HL-60/S4 (cell line): ENCODE measurements around the gene CPE.

Experiments used
- in situ Hi-C: fragments of 300-500 bp; cut with MboI; formaldehyde crosslinking; loops from 2 replicates; pipeline ENCODE4 v1.14.3; 2022; ENCODE audit warnings: low sequenced_read_pairs

CPE gene

DNA sequence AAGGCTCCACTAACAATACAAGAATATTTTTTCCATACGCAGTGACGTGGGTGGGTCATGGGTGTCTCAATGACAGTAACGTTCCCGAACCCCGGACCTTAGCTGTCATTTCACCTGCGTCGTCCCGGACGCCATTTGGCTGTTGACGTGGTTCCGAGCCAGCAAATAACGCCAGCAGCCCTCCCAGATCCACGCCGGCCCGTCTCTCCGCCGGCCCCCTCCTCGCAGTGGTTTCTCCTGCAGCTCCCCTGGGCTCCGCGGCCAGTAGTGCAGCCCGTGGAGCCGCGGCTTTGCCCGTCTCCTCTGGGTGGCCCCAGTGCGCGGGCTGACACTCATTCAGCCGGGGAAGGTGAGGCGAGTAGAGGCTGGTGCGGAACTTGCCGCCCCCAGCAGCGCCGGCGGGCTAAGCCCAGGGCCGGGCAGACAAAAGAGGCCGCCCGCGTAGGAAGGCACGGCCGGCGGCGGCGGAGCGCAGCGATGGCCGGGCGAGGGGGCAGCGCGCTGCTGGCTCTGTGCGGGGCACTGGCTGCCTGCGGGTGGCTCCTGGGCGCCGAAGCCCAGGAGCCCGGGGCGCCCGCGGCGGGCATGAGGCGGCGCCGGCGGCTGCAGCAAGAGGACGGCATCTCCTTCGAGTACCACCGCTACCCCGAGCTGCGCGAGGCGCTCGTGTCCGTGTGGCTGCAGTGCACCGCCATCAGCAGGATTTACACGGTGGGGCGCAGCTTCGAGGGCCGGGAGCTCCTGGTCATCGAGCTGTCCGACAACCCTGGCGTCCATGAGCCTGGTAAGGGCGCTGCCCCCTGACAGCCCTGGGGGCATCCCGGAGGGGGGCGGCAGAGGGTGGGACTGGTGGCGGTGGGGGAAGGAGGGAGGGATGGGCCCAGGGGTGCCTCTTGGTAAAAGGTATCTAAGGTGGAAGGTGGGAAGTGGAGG, at the start of gene CPE:
Gene CPE, plus strand, starts transcription at position 264 of the 933 bp plus-strand sequence. Its CDS starts 214 bp downstream, at position 478.
- in situ Hi-C loops = no loop called here

DNA sequence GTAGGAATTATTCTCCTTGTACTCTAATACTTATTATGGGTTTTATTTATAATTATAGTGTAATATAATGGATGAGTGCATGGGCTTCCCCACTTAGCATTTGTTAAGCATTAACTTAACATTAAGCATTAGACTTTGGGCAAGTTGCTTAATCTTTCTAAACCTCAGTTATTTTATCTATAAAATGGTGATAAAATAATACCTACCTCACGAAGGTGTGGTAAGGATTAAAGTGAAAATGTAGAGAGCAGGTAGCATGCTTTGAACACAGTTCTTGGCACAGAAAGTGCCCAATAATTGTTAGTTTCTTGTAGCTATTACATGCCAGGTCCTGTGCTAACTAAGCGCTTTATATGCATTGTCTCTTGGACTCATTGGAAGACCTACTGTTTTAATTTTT, 48.7 kb upstream of the CPE start:
- in situ Hi-C loops = no loop called here

DNA sequence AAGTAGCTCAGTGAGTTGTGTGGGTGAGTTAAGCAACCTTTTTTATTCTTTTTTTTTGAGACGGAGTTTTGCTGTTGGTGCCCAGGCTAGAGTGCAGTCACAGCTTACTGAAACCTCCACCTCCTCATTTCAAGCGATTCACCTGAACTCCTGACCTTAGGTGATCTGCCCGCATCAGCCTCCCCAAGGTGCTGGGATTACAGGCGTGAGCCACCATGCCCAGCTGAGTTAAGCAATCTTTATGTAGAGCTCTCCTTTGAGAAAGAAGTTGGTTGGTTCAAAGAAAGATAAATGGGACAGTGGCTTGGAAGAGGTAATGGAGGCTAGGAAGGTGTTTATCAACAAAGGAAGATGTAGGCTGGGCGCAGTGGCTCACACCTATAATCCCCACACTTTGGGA, 48.1 kb upstream of the CPE start:
- in situ Hi-C loops = no loop called here

DNA sequence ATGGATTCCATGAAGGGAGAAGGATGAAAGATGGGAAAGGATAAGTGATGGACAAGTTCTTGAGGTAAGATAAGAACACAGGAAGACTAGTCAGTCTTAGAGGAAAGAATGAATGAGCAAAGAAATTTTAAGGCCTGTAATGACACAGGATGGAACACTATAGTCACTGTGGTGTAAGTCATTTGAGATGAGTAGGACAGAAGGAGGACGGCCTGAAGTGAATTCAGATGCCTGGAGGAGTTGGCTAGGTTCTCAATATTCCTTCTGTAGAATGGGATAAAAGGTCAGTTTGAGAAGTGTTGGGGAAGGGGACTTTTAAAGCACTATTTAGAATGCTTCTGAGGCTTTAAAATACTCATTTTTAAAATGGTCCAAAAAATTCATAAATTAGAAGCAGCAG, 47.4 kb upstream of the CPE start:
- in situ Hi-C loops = no loop called here

DNA sequence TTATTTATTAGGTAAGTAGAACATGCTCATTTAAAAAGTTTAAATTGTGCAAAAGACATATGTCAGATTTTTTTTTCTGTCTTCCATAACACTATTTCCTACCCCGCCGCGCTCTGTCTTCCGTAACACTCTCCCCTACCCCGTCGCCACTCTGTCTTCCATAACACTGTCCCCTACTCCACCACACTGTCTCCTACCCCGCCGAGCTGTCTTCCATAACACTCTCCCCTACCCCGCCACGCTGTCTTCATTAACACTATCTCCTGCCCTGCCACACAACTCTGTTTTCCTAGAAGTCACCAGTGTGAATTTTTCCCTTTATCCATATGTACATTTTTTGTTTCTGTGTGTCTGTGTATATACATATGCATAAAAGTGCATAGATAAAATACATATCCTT, 47.0 kb upstream of the CPE start:
- in situ Hi-C loops = no loop called here

DNA sequence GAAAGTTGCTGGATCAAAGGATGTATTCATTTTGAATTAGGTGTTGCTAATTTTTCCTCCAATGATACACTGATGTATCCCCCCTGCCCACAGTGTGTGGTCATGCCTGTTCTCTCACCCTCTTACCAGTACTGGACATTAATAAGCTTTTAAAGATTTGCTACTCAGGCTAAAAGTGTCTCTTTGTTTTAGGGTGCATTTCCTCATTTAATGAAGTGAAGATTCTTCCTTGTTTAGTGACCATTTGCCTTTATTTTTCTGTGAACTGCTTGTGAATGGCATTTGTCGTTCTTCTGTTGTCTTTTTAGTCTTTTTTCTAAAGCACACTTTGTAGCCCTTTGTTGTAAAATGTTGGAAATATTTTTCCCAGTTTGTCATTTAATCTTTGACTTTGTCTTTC, 46.3 kb upstream of the CPE start:
- in situ Hi-C loops = no loop called here

DNA sequence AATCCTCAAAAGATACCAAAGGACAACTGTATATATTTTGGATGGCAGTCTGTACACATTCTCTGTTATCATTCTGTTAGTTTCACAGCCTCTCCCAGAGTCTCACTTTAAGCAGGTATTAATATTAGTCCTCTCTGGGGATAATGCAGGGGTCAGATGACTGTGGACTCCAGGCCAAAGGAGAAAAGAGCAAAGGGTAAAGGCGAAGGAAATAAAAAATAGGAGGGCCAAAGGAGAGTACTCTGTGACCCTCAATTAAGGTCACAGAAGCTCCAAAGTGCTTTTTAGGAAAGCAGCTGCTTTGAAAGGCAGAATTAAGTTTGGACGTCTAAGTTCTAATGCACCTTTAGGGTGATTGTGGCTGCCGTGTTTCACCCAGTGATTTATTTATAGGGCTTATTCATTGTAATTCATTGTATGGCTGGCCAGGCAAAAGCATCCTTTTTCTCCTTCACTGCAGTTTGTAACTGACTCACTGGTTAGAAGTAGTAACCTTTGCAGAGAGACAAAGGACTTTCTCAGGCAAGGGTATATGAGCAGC, 43.6 kb upstream of the CPE start:
- in situ Hi-C loops = no loop called here

DNA sequence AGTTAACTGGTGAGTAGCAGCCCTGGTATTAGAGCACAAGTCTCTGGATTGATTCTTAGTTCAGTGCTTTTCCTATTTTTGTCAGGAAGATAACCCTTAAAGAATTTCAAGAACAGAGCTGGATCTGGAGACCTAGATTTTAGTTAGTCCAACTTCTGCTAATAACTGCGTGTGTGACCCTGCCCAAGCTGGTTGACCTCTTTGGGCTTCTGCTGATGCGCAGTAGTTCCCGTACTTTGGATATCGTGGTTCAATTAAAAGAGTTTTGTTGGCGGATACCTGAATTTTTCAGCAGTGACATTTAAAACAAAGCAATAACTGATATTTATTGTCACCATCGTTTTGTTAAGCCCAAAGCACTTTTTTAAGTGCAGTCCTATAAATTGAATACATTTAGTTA, 42.1 kb upstream of the CPE start:
- in situ Hi-C loops = no loop called here

DNA sequence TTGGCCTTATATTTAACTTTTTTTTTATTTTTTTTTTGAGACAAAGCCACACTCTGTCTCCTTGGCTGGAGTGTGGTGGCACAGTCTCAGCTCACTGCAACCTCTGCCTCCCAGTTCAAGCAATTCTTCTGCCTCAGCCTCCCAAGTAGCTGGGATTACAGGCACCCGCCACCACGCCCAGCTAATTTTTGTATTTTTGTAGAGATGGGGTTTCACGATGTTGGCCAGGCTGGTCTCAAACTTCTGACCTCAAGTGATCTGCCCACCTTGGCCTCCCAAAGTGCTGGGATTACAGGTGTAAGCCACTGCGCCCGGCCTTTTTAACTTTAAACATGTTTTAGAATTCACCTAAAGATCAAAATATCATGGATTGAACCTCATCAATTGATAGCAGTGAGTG, 36.5 kb upstream of the CPE start:
- in situ Hi-C loops = loop anchor here (10.0 kb wide), 1 partner anchor 208 kb away; no protein-coding TSS in a partner anchor

DNA sequence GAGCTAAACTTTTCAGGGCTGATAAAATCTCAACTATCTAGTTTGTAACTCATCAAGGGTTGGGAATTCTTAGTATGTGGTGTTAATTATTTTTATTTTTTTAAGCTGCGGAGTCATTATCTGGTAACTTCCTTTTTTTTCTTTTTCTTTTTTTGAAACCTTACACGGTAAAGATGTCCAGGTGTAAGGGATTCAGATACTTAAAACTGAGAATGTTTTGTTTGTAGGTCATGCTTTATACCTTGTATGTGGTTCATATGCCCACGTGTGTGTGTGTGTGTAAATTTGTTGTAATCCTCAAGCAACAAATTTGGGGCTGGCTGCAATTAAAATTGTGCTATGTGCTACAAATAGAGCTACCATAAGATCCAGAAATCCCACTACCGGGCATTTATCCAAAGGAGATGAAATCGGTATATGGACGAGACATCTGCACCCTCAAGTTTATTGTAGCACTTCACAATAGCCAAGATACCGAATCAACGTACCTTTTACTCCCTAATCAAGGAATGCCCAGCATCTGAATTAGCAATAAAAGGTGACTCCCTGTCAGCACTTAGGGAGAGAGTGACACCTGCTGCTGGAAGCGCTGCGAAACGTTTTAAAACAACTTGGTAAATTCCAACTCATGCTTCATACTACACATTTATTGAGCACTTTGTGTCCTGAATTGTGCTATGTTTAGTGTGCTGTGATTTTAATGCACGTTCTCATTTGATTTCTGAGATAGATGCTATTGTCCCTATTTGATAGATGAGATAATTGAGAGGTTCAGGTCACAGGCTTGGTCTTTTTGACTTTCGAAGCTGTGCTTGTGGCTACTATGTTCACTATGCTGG, 35.2 kb upstream of the CPE start:
- in situ Hi-C loops = loop anchor here (10.0 kb wide), 1 partner anchor 209 kb away; no protein-coding TSS in a partner anchor

DNA sequence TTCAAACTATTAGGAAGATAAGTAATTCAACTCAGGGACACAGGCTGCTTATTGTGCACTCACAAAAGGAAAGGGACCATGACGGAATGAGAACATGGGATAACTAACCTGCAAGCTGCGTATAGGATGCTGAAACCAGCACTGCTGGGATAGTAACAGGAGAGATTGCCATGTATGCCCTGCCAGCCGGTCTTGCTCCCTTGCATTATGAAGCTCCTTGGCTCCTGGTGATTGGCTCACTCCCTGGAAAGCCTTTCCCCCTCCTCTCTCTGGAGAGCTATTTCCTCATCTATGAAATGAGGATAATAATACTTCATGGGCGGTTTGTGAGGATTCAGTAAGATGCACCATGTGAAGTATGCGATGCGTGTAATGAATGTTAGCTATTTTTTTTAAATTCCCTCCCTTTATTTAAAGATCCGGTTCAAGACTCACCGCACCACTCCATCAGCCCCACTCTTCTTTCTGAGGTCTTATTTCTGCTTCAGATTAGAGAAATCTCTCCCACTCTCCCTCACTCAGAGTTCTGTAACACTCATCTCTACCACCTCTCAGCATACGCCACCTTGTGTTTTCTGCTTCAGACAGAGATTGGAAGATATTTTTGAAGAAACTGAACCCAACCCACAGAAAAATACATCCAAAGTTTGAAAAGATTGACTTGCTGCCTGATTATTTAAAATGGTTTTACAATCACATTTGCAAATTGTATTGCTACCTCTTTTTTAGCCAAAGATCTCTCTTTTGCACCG, 33.0 kb upstream of the CPE start:
- in situ Hi-C loops = loop anchor here (10.0 kb wide), 1 partner anchor 211 kb away; no protein-coding TSS in a partner anchor

DNA sequence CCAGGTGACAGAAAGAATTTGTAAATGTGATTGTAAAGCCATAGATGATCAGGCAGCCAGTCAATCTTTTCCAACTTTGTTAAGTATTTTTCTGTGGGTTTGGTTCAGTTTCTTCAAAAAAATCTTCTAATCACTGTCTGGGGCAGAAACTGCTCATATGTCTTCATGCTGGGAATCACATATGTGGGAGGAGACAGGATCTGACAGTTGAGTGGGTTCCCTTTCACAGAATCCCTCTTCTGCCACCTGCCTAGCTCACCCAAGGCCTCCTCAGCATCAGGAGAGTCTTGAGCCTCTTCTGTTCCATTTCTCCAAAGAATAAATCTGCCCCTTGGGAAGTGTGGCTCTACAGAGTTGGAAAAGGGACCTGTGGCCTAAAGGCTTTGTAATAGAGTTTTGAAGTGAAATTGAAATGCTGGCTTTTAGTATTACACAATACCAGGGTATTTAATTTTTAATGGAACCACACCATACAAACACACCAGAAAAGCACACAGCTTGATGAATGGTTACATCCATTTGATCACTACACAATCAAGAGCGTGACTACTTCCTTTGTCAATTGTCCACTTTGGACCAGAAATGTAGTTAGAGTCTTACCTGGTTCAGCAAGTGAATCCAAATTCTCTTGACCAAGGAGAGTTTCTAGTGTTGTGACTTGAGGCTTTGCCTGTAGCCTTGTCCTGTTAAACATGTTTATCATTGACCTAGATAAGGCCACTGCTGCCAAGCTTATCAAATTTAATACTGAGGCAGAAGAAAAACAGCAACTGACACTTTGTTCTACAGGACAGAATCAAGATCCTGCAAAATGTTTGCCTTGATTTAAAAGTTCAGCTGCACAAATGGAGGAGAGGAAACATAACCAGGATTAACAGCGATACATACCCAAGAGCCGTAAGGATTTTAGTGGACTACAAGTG, 30.9 kb upstream of the CPE start:
- in situ Hi-C loops = loop anchor here (10.0 kb wide), 1 partner anchor 213 kb away; no protein-coding TSS in a partner anchor

DNA sequence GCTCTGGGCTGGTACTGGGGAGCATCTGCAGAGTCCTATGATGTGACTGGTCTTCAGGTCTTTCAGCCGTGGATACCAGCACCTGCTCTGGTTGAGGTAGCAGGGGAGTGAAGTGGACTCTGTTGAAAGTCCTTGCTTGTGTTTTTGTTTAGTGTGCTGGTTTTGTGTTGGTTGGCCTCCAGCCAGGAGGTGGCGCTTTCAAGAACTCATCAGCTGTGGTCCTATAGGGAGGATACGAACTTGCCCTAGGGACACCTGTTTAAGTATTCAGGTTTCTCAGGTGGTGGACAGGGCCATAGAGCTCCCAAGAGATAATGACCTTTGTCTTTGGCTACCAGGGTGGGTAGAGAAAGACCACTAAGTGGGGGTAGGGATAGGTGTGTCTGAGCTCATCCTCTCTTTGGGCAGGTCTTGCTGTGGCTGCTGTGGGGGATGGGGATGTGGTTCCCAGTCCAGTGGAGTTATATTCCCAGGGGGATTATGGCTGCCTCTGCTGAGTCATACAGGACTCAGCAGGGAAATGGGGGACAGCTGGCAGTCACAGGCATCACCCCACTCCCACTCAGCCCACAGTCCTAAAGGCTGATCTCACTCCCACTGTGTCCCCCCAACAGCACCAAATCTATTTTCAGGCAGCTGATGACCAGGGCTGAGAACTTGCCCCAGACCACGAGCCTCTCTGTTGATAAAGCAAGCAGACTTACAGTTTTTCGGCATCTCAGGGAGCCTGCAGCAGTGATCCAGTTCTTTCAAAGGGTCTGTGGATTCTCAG, 27.3 kb upstream of the CPE start:
- in situ Hi-C loops = loop anchor here (10.0 kb wide), 1 partner anchor 113 kb away; no protein-coding TSS in a partner anchor

DNA sequence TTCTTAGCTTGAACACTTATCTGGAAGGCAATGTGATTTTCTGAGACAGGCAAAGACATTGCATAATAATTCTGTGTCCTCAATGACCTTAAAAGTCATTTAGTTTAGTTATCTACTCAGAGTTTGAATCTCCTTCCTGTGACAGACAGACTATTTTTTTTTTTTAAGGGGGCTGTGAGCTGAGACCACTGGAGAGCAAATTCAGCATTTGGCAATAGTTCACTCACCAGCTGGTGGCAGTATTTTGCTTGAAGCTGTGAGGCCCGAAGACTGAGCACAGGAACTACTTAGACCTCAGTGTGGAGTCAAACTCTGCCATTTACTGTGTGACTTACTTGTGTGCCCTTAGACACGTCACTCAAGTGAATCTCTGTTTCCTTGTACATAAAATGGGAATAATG, 22.9 kb upstream of the CPE start:
- in situ Hi-C loops = loop anchor here (10.0 kb wide), 1 partner anchor 109 kb away; no protein-coding TSS in a partner anchor

DNA sequence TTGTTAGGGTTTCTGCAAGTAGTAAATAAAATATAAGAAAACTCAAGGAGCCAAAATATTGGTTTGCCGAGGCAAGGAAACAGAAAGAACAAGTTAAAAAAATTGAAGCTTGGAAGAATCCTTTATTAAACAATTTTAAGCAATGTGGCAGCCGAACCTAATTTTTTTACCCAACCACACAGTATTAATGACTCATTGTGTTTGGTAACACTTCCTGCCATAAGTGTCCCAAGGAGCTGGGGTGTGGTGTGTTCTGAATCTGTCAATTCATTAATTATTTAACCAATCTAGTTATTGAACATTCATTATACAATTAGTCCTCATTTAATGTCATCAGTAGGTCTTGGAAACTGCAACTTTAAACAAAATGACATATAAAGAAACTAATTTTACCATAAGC, 19.3 kb upstream of the CPE start:
- in situ Hi-C loops = loop anchor here (10.0 kb wide), 1 partner anchor 105 kb away; no protein-coding TSS in a partner anchor

DNA sequence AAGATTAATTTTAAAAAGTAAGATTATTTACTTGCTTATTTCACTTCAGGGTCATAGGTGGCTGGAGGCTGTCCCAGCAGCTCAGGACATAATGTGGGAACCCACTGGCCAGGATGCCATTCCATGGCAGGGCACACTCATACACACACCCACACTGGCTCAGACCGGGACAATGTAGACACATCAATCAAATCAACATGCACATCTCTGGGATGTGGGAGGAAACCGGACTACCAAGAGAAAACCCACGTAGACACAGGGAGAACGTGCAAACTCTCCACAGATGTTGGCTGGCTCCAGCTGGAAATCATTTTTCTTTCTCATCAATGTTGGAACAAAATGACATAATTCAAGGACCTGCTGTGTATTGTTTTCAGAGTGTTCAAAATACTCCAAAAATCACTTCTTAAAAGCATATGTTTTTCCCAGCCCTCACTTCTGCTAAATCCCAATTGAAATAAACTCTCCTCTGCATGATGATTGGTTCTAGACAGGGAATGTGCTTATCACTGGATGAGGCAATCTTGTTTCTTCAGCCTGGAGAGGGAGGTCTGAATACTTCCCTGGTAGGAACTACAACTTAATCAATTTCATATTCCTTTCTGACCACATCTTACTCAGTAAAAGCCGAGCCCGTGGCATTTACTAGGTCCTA, 18.6 kb upstream of the CPE start:
- in situ Hi-C loops = no loop called here

DNA sequence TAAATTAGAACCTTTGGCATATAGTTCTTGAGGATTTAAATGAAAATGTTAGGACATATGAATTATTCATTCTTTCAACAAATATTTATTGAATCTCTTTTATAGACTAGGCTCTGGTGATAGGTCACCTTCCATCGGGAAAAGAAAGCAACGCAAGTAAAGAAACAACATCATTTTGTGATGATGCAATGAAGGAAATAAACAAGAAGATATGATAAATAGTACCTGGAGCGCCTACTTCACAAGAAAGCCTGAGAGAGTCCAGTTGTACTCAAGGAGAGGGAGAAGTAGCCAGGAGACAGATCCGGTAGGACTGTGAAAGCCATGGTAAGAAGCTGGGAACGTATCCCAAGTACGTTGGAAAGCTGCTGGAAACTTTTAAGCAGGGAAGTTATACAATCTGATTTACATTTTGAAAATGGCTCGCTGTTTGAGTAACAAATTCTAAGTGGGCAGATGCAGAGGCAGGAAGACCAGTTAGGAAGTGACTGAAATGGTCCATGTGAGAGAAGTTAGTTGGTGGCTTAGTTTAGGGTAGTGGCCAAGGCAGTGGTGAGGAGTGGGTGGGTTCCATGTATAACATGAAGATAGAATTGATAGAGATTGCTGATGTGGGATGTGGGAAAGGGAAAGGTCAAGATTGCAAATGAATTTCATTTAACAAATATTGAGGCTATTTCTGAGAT, 17.7 kb upstream of the CPE start:
- in situ Hi-C loops = no loop called here
